Osteocyte (in vitro differentiated cells): ENCODE data around the gene AKAP6. TPM values are rescaled to one million over a fixed set of nuclear protein-coding genes. Genes with fewer than 3 reads are reported as not detected.
A peak's percentile ranks its signal among the peaks of the same experiment; 100 is the strongest.

Experiments
- DNase-seq: peaks from one replicate; pipeline ENCODE4 v3.0.0; 2021; ENCODE audit warnings: mixed read lengths; ENCODE audit not compliant: unreplicated experiment; ENCODE audit errors: extremely low spot score
- H3K27ac Mint-ChIP-seq: one replicate; pipeline ENCODE4 v1.8.0; 2021; ENCODE audit warnings: mild to moderate bottlenecking, mixed read lengths; ENCODE audit not compliant: unreplicated experiment
- H3K27me3 Mint-ChIP-seq: one replicate; pipeline ENCODE4 v1.8.0; 2021; ENCODE audit warnings: mixed read lengths; ENCODE audit not compliant: unreplicated experiment
- H3K36me3 Mint-ChIP-seq: one replicate; pipeline ENCODE4 v1.8.0; 2021; ENCODE audit warnings: mixed read lengths; ENCODE audit not compliant: unreplicated experiment
- H3K4me1 Mint-ChIP-seq: one replicate; pipeline ENCODE4 v1.8.0; 2021; ENCODE audit warnings: mixed read lengths; ENCODE audit not compliant: unreplicated experiment
- H3K4me3 Mint-ChIP-seq: one replicate; pipeline ENCODE4 v1.8.0; 2021; ENCODE audit warnings: mild to moderate bottlenecking, moderate library complexity, mixed read lengths; ENCODE audit not compliant: unreplicated experiment
- H3K9me3 Mint-ChIP-seq: one replicate; pipeline ENCODE4 v1.8.0; 2021; ENCODE audit warnings: mixed read lengths; ENCODE audit not compliant: unreplicated experiment
- CTCF ChIP-seq: fragments of 200-600 bp; sonication (generic); IDR thresholded peaks from 2 replicates; pipeline ENCODE4 v1.5.0; 2021; ENCODE audit warnings: antibody characterized with exemption, mild to moderate bottlenecking, moderate library complexity
- total RNA-seq: library from RNA; stranded (reverse); gene quantifications from 2 replicates; pipeline ENCODE4 v1.2.1, GENCODE V29; 2021

AKAP6 gene
- total RNA-seq, 1 donor from 2014 or later: 4.1 TPM

GRCh38 chr14:32339188-32339587 is 10.1 kb downstream of the AKAP6 start:
- H3K4me1 Mint-ChIP-seq: peaks cover 13% of the 10 kb centered on the region
- no peak for TF ChIP-seq CTCF
- H3K4me3 Mint-ChIP-seq: no peak overlapping the region
- no peaks in the 10 kb centered on the region for H3K9me3 Mint-ChIP-seq
- no peaks in the 10 kb centered on the region for H3K36me3 Mint-ChIP-seq
- no peak for DNase-seq
- no peaks in the 10 kb centered on the region for H3K27me3 Mint-ChIP-seq
- H3K27ac Mint-ChIP-seq: no peak overlapping the region

DNA sequence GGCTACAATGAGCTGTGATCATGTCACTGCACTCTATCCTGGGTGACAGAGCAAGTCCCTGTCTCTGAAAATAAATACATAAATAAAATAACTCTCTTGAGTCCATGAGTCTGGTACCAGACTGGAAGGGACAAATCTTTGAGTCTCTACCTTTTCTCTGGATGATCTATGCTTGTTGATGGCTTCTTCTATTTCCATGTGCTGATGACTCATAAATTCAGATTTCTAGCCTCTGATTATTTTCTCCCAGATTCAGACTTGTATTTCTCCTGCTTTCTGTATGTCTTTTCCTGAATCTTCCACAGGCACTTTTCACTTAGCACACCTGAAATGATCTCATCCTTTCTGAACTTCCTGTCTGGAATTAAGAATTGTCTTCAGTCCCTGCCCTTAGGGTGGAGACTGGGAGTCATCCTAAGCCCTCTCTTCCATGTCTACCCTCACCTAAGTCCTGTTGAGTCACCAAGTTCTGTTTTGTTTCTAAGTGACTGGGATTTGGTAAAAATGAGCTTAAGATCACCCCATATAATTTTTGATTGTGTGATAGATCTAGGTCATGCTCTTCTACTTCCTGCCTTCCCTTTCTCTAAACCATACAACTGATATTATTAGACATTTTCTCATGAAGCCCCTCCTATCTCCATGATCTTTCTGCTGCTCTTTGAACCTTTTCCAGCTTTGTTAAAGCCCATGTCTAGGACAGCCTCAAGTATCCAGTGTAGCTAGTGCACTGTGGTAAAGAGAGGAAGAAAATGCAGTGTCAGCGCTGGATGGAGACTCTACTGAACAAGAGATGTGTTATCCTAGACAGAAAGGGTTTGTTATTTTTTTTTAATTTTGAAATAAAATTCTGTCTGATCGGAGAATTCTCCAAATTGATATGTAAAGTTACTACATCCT is 13.1 kb downstream of the AKAP6 start:
- H3K4me3 Mint-ChIP-seq: no peak overlapping the region
- DNase-seq: no peak

DNA sequence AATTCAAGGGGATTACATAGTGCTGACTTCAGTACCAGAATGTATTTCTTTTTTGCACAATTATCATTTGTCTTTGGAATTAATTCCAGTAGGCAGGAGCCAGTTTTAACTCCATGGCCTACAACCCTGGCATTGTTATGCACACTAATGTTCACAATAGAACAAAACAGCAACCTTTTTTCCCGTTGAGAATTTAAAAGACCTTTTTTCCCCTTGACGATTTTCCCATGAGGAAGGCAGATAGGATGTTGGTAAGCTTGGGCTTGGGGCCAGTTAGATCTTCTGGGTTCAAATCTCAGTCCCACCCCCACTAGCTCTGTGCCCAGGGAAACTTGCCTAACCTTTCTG is 13.7 kb downstream of the AKAP6 start:
- Mint-ChIP-seq H3K9me3 (no peaks in the 10 kb centered on the region), H3K27ac (no peak overlapping the region), H3K4me1 (peaks cover 15% of the 10 kb centered on the region), H3K4me3 (no peak overlapping the region), H3K36me3 (no peaks in the 10 kb centered on the region), H3K27me3 (no peaks in the 10 kb centered on the region)
- TF ChIP-seq CTCF: no peak
- no peak for DNase-seq

More for the DNA sequence above, 13.1 kb downstream of the AKAP6 start:
- Mint-ChIP-seq H3K4me1 (peaks cover 15% of the 10 kb centered on the region), H3K27me3 (no peaks in the 10 kb centered on the region), H3K9me3 (no peaks in the 10 kb centered on the region), H3K36me3 (no peaks in the 10 kb centered on the region), H3K27ac (no peak overlapping the region)
- TF ChIP-seq CTCF: no peak

- Mint-ChIP-seq H3K36me3 (no peaks in the 10 kb centered on the region), H3K4me1 (peaks cover 15% of the 10 kb centered on the region), H3K4me3 (no peak overlapping the region), H3K9me3 (no peaks in the 10 kb centered on the region), H3K27me3 (no peaks in the 10 kb centered on the region), H3K27ac (no peak overlapping the region)
- no peak for TF ChIP-seq CTCF
- DNase-seq: no peak
Observed at GRCh38 chr14:32343926-32344430, 14.9 kb downstream of the AKAP6 start.

- no peak overlapping the region for H3K4me3 Mint-ChIP-seq
- peaks cover 15% of the 10 kb centered on the region for H3K4me1 Mint-ChIP-seq
- H3K9me3 Mint-ChIP-seq: no peaks in the 10 kb centered on the region
- H3K27ac Mint-ChIP-seq: peak overlapping the region; percentile 84
- peak; percentile 29 for TF ChIP-seq CTCF
- H3K27me3 Mint-ChIP-seq: no peaks in the 10 kb centered on the region
- DNase-seq: no peak
- no peaks in the 10 kb centered on the region for H3K36me3 Mint-ChIP-seq
Observed at GRCh38 chr14:32345311-32345791, 16.3 kb downstream of the AKAP6 start.
